GM19238 (cell line): ENCODE measurements around the gene AKR7A2.

ENCODE experiments used
- DNase-seq: peaks from one replicate; pipeline ENCODE4 v3.0.0; 2011; ENCODE audit warnings: low spot score; ENCODE audit not compliant: insufficient read length

The AKR7A2 gene

GRCh38 chr1:19325958-19326747 is 14.2 kb upstream of the AKR7A2 start:
- no peak for DNase-seq

- no peak for DNase-seq
These were observed 13.5 kb upstream of the AKR7A2 start for GRCh38 chr1:19325368-19325957.

GRCh38 chr1:19324665-19324990 is 12.7 kb upstream of the AKR7A2 start:
- DNase-seq = no peak

- no peak for DNase-seq
These were observed 12.2 kb upstream of the AKR7A2 start for GRCh38 chr1:19323987-19324664.

- no peak for DNase-seq
These were observed 10.5 kb upstream of the AKR7A2 start for GRCh38 chr1:19322481-19322880.

GRCh38 chr1:19321071-19321470 is 9.1 kb upstream of the AKR7A2 start:
- no peak for DNase-seq

- no peak for DNase-seq
These were observed 7.3 kb upstream of the AKR7A2 start for GRCh38 chr1:19319196-19319595.

GRCh38 chr1:19317126-19317910 is 5.4 kb upstream of the AKR7A2 start:
- no peak for DNase-seq

GRCh38 chr1:19315378-19316198 is 3.6 kb upstream of the AKR7A2 start:
- peak; percentile 66 for DNase-seq

GRCh38 chr1:19313961-19314882 is 2.3 kb upstream of the AKR7A2 start:
- DNase-seq = no peak

- no peak for DNase-seq
These were observed 1.7 kb upstream of the AKR7A2 start for GRCh38 chr1:19313636-19313959.

- DNase-seq = no peak
These were observed 1.1 kb upstream of the AKR7A2 start for GRCh38 chr1:19312782-19313635.

- no peak for DNase-seq
These were observed 427 bp downstream of the AKR7A2 start for GRCh38 chr1:19311503-19311930.

GRCh38 chr1:19310720-19311502 is 1.0 kb downstream of the AKR7A2 start:
- DNase-seq = no peak

- DNase-seq = no peak
These were observed 1.9 kb downstream of the AKR7A2 start for GRCh38 chr1:19310061-19310460.

- no peak for DNase-seq
These were observed 2.7 kb downstream of the AKR7A2 start for GRCh38 chr1:19309123-19309813.

GRCh38 chr1:19308509-19308907 is 3.4 kb downstream of the AKR7A2 start:
- no peak for DNase-seq
